Fibroblast of the aortic adventitia (primary cell): Measurements from ENCODE around the gene KREMEN1. TPM values are rescaled to one million over a fixed set of nuclear protein-coding genes. Genes with fewer than 3 reads are reported as not detected.
A peak's percentile ranks its signal among the peaks of the same experiment; 100 is the strongest.

ENCODE experiments used
- DNase-seq: peaks from one replicate; pipeline ENCODE4 v3.0.0-alpha.2; 2010; ENCODE audit warnings: low read depth
- H3K4me3 ChIP-seq: 2 replicates; pipeline ENCODE4 v1.5.1; 2011; ENCODE audit warnings: low read depth, mild to moderate bottlenecking, control low read depth, low read length, moderate library complexity
- total RNA-seq: library from RNA; depleted of rRNA; stranded (reverse); fragments of >200 nt; gene quantifications from 2 replicates; pipeline ENCODE4 v1.2.3, GENCODE V29; 2012; ENCODE audit warnings: low replicate concordance
- TF ChIP-seq, protein P1 (sequence below): IDR thresholded peaks from 2 replicates; pipeline ENCODE4 v1.5.1; 2011; ENCODE audit warnings: mild to moderate bottlenecking, low read length, control low read depth, inconsistent platforms; ENCODE audit not compliant: insufficient read depth

Gene KREMEN1
- total RNA-seq, 1 donor, result 5.7 TPM

DNA sequence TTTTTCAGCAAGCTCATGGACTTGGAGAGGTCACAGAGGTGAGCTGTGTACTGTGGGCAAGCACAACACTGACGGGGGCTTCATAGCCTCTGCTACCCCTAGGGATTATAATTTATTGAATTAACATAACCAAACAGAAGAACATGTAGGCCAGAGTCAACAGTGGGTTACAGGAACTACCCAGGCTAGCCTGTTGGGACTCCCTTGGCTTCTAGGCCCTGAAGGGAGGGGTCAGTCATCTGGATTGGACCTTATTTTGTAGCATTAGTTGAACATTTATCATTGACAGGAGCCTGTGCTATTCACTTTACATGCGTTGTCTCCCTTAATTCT lies 56.9 kb downstream of the KREMEN1 start:
- TF ChIP-seq, protein P1, sequence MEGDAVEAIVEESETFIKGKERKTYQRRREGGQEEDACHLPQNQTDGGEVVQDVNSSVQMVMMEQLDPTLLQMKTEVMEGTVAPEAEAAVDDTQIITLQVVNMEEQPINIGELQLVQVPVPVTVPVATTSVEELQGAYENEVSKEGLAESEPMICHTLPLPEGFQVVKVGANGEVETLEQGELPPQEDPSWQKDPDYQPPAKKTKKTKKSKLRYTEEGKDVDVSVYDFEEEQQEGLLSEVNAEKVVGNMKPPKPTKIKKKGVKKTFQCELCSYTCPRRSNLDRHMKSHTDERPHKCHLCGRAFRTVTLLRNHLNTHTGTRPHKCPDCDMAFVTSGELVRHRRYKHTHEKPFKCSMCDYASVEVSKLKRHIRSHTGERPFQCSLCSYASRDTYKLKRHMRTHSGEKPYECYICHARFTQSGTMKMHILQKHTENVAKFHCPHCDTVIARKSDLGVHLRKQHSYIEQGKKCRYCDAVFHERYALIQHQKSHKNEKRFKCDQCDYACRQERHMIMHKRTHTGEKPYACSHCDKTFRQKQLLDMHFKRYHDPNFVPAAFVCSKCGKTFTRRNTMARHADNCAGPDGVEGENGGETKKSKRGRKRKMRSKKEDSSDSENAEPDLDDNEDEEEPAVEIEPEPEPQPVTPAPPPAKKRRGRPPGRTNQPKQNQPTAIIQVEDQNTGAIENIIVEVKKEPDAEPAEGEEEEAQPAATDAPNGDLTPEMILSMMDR, result no peak
- H3K4me3 ChIP-seq, result no peak overlapping the region
- DNase-seq, result no peak

DNA sequence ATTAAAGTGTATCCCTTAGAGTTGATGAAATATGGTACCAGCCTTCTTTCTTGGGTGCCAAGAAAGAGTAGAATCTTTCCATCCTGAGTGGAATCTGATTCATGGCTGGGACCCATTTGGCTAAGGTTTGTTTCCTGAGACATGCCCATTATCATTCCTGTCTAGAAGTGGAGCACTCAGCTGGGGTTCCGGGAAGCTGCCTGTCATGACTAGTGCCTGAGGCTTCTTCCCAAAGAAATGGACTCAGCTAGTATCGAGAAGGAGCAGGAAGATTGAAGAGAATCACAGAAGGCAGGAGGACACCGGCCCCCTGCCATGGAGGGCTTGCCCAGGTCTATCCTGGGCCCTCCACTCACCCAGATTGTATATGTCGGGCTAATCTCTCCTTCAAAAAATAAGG lies 57.6 kb downstream of the KREMEN1 start:
- H3K4me3 ChIP-seq, result no peak overlapping the region
- TF ChIP-seq, protein P1, result no peak
- no peak for DNase-seq

DNA sequence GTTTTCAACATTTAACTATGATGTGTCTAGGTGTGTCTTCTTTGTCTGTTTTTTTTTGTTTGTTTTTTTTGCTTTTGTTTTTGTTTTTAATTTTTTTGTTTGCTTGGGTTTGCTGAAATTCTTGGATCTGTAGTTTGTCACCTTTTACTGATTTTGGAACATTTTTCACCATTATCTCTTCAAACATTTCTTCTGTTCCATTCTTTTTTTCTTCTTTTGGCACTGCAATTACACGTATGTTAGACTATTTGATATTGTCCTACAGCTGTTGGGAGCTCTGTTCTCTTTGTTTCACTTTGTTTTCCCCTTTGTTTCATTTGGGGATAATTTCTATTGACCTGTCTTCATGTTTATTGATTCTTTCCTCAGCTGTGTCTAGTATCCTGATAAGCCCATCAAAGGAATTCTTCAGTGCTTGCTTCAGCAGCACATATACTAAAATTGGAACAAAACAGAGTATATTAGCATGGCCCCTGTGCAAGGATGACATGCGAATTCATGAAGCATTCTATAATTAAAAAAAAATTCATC lies 60.8 kb downstream of the KREMEN1 start:
- TF ChIP-seq, protein P1, result no peak
- no peak for DNase-seq
- H3K4me3 ChIP-seq, result no peak overlapping the region

DNA sequence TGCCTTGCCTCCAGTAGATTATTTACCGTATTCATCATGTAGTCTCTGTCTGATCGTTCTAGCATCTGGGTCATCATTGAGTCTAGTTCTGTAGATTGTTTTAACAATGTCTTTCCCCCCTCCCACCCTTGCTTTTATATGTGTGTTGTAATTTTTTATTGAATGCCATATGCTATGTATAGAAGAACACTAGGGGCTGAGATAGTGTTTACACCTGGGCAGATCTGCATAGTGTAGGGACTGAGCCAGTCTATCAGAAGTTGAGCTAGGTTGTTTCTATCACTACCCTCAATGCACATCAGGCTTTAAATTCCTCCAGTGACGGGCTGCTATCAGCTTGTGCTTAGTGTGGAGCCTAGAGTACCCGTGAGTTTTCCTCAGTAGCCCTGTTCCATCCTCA lies 61.6 kb downstream of the KREMEN1 start:
- no peak overlapping the region for H3K4me3 ChIP-seq
- DNase-seq, result no peak
- TF ChIP-seq, protein P1, result no peak

DNA sequence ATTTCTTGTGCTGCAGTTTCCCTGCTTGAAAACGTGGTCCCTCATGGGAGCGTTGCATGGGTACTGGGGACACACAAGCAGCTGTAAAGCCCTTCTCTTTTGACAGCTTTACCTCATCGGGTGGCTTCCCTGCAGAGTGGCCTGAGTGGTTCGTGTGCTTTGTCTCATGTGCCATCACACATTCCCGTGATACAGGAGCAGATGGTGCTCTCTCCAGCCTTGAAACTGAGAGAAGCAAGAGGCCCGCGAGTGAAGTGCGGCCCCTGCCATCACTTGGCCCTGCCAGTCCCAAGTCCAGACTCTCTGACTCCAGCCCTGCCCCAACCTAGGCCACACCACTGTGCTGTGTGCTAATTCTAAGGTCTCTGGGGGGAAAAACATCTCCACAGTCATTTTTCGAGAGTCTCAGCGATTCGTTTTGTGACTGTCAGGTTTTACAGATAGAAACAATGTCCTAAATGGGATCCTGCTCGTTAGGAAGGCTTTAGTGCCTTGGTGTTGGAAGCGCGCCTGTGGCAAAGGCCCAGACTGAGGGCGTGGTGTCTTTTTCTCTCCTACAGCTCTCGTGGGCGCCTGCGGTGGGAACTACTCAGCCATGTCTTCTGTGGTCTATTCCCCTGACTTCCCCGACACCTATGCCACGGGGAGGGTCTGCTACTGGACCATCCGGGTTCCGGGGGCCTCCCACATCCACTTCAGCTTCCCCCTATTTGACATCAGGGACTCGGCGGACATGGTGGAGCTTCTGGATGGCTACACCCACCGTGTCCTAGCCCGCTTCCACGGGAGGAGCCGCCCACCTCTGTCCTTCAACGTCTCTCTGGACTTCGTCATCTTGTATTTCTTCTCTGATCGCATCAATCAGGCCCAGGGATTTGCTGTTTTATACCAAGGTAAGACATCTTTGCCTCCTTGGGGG lies 64.2 kb downstream of the KREMEN1 start:
- H3K4me3 ChIP-seq, result no peak overlapping the region
- no peak for DNase-seq
- TF ChIP-seq, protein P1, result no peak

DNA sequence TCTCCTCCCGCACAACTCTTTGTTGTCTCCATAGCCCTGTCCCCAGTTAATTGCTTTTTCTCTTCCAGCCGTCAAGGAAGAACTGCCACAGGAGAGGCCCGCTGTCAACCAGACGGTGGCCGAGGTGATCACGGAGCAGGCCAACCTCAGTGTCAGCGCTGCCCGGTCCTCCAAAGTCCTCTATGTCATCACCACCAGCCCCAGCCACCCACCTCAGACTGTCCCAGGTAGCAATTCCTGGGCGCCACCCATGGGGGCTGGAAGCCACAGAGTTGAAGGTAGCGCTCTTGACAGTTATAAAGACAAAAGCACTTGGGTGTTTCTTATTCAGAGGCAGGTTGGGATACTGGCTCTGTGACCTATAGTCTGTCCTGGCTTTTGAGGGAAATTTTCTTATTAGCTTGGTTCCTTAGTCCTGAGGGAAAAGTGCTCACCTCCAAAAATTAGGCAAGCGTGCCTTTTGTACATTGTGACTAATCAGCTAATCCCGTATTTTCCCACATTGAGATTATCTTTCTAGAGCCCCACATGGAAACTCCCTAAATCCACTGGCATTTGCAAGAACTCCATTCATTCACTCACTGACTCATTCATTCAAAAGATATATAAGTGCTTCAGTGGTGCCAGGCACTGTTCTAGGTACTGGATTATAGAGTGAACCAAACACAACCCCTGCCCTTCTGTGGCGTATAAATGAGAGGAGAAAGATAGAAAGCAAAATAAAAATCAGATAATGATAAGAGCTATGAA lies 65.9 kb downstream of the KREMEN1 start:
- TF ChIP-seq, protein P1, result no peak
- DNase-seq, result peak; percentile 4
- no peak overlapping the region for H3K4me3 ChIP-seq
